T-cell (primary cell): ENCODE results near the gene CAMK2D. TPM values are rescaled to one million over a fixed set of nuclear protein-coding genes. Genes with fewer than 3 reads are reported as not detected.

ENCODE experiments used
- ATAC-seq, 4 experiments: fragments of 200-7000 bp in 3 of 4; fragments of 150-1000 bp in 1 of 4; cut with Tn5 transposase; replicated peaks in 1 of 4; 1 replicate in 3 of 4; 2 replicates in 1 of 4; pipeline ENCODE4 v1.10.0; 2021; ENCODE audit warnings: moderate library complexity in 3 of 4, mild to moderate bottlenecking in 2 of 4, moderate number of reproducible peaks in 1 of 4
- CTCF ChIA-PET, 2 donors: fragments of 300-600 bp; sonication (Branson Sonifier 250); formaldehyde crosslinking; loops; one replicate each; lab custom pipeline; 2022; ENCODE audit warnings: antibody characterized with exemption in 2 of 2; lab: Charles Lee
- POLR2A ChIA-PET, 2 donors: fragments of 300-600 bp; sonication (Branson Sonifier 250); formaldehyde crosslinking; loops; one replicate each; lab custom pipeline; 2022; ENCODE audit warnings: antibody characterized with exemption in 2 of 2; lab: Charles Lee
- DNase-seq, 35 experiments: peaks; one replicate each; pipeline versions ENCODE4 v3.0.0 to v3.0.0-alpha.2; 2013 to 2023
- H3K27ac ChIP-seq: one replicate; pipeline ENCODE4 v1.5.1; 2013; ENCODE audit warnings: low read length
- H3K27me3 ChIP-seq, 2 experiments: replicated peaks in 1 of 2; 1 replicate in 1 of 2; 2 replicates in 1 of 2; pipeline versions ENCODE4 v1.6.1 to v1.7.0; 2013; ENCODE audit warnings: low read length in 1 of 2, mixed read lengths in 1 of 2; ENCODE audit not compliant: control insufficient read depth in 2 of 2, insufficient read depth in 2 of 2; ENCODE audit errors: extremely low read depth in 1 of 2
- H3K36me3 ChIP-seq, 2 donors: 1 replicate in 1 of 2; 2 replicates in 1 of 2; pipeline versions ENCODE4 v1.6.1 to v1.7.0; 2013; ENCODE audit warnings: low read length in 1 of 2; ENCODE audit not compliant: control insufficient read depth in 2 of 2, insufficient read depth in 1 of 2; ENCODE audit errors: extremely low read depth in 1 of 2
- H3K4me1 ChIP-seq, 2 experiments: 1 replicate in 1 of 2; 2 replicates in 1 of 2; pipeline versions ENCODE4 v1.6.1 to v1.7.0; 2013; ENCODE audit warnings: low read length in 2 of 2, mixed read lengths in 1 of 2; ENCODE audit not compliant: insufficient read depth in 2 of 2, control insufficient read depth in 1 of 2; ENCODE audit errors: extremely low read depth in 1 of 2
- H3K4me3 ChIP-seq, 2 donors: 1 replicate in 1 of 2; 2 replicates in 1 of 2; pipeline versions ENCODE4 v1.5.1 to v1.7.0; 2013; ENCODE audit warnings: mild to moderate bottlenecking in 2 of 2, low read length in 1 of 2, moderate library complexity in 1 of 2; ENCODE audit not compliant: control insufficient read depth in 1 of 2; ENCODE audit errors: extremely low read depth in 1 of 2
- H3K9me3 ChIP-seq: 2 replicates; pipeline ENCODE4 v1.7.0; 2013
- H3K27ac Mint-ChIP-seq, 2 donors: one replicate each; pipeline ENCODE4 v1.8.0; 2020 to 2021; ENCODE audit warnings: mild to moderate bottlenecking in 2 of 2, mixed read lengths in 2 of 2
- H3K27me3 Mint-ChIP-seq, 2 donors: one replicate each; pipeline ENCODE4 v1.8.0; 2021 to 2022; ENCODE audit warnings: mixed read lengths in 2 of 2
- H3K36me3 Mint-ChIP-seq: one replicate; pipeline ENCODE4 v1.8.0; 2021; ENCODE audit warnings: mixed read lengths
- H3K4me1 Mint-ChIP-seq, 3 donors: one replicate each; pipeline ENCODE4 v1.8.0; 2020 to 2022; ENCODE audit warnings: mixed read lengths in 3 of 3, mild to moderate bottlenecking in 1 of 3
- H3K4me3 Mint-ChIP-seq, 3 donors: one replicate each; pipeline ENCODE4 v1.8.0; 2020 to 2022; ENCODE audit warnings: mild to moderate bottlenecking in 3 of 3, mixed read lengths in 3 of 3, moderate library complexity in 3 of 3
- H3K9me3 Mint-ChIP-seq, 3 donors: one replicate each; pipeline ENCODE4 v1.8.0; 2020 to 2022; ENCODE audit warnings: mixed read lengths in 3 of 3
- WGBS: methylation state at CpG from one replicate; pipeline ENCODE4 v1.1.5; 2013; ENCODE audit warnings: missing lambda C conversion rate; ENCODE audit not compliant: insufficient coverage; 5-methylcytosine and 5-hydroxymethylcytosine counted together
- total RNA-seq, 35 experiments: library from RNA in 6 of 35; stranded (reverse) in 6 of 35; fragments of 120-200 nt in 1 of 35; gene quantifications; one replicate each; pipeline versions ENCODE4 v1.2.1 to v1.2.4 and lab custom pipeline; 2013 to 2026

CAMK2D gene
- total RNA-seq, 5 donors from 2014 or later (not counting 1 experiment from before 2014, with no cell fraction given): 30.9 to 36.2 (median 35.4) TPM

DNA sequence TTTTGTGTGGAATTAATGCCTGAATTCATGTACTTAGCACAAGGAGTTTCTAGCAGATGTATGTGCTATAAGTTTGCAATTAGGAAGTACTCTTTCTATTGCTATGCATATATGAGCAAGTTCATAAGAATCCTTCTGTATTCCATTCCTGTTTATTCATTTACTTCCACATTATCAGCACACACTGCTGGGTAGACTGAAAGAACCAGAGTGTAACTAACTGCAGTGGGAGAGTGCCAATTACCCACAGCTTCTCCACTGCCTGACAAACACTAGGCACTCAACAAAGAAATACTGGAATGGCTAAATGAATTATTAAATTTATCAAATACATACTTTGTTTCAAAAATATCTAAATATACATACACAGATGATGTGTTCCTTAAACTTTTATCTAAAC is 219.6 kb downstream of the CAMK2D start:
- Mint-ChIP-seq H3K36me3 (peaks cover 26% of the 10 kb centered on the region), H3K4me3 (no peak overlapping the region), H3K4me1 (no peaks in the 10 kb centered on the region), H3K27me3 (no peaks in the 10 kb centered on the region), H3K9me3 (no peaks in the 10 kb centered on the region), H3K27ac (no peak overlapping the region)
- H3K27me3 ChIP-seq: no peaks in the 10 kb centered on the region
- no peak for ATAC-seq
- DNase-seq: no peak
- H3K4me3 ChIP-seq: no peak overlapping the region
- ChIA-PET POLR2A (no interaction called here), CTCF (interaction anchor here (0.5 to 1.3 kb wide), 3 partner anchors 9 to 143 kb away, joined by 3 read pairs; no protein-coding TSS in a partner anchor)
- no peaks in the 10 kb centered on the region for H3K36me3 ChIP-seq
- H3K4me1 ChIP-seq: no peaks in the 10 kb centered on the region
- H3K27ac ChIP-seq: no peak overlapping the region
- H3K9me3 ChIP-seq: no peaks in the 10 kb centered on the region

DNA sequence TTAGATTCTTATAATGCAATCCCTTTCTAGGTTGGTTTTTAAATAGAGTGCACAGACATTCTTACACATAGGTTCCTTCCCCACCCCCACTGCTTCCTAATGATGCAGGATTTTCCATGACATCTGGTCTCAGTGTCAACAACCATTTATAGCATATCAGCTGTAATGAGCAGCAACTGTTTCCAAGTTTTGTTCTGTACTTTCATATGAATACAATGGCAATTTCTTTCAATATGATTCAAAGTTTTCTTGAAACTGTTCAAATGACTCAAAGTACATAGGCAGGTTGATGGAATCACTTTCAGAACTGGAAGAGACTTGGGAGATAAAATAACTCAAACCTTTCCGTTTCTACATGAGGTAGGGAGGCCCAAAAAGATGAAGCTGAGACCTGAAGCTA is 220.7 kb downstream of the CAMK2D start:
- no peak for DNase-seq
- CTCF ChIA-PET: interaction anchor here in 1 of 2 donors (1.3 kb wide), 1 partner anchor 10 kb away, joined by 3 read pairs; no protein-coding TSS in a partner anchor
- no CpG with 5 or more reads among the region's 1 CpG for WGBS
- POLR2A ChIA-PET: no interaction called here
- Histone ChIP-seq H3K4me3 (no peak overlapping the region), H3K9me3 (no peaks in the 10 kb centered on the region), H3K27ac (no peak overlapping the region), H3K4me1 (no peaks in the 10 kb centered on the region), H3K36me3 (no peaks in the 10 kb centered on the region), H3K27me3 (no peaks in the 10 kb centered on the region)
- no peaks in the 10 kb centered on the region for H3K27me3 Mint-ChIP-seq
- peaks cover 31% of the 10 kb centered on the region for H3K36me3 Mint-ChIP-seq
- no peaks in the 10 kb centered on the region for H3K4me1 Mint-ChIP-seq
- ATAC-seq: no peak
- H3K27ac Mint-ChIP-seq: no peak overlapping the region
- no peaks in the 10 kb centered on the region for H3K9me3 Mint-ChIP-seq
- no peak overlapping the region for H3K4me3 Mint-ChIP-seq

DNA sequence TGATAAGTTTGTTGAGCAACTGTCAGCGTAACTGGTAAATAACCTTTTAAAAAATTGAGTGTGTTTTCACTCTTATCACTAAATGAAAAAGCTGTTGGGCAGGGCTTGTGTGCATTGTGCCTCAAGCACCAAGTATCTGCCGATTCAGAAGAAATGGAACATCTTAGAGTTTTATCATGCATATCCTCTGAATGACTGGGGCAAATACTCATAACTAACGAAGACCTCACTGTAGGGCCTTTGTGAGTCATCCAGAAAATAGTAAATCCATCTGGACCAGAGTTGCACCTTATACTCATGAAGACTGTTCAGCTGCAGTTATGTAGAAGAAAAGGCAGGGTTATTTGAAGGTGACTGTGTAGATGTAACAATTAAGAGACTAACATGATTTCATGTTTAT is 222.1 kb downstream of the CAMK2D start:
- H3K9me3 ChIP-seq: no peaks in the 10 kb centered on the region
- no peaks in the 10 kb centered on the region for H3K36me3 ChIP-seq
- no peaks in the 10 kb centered on the region for H3K4me1 ChIP-seq
- no peak for DNase-seq
- ChIA-PET CTCF (no interaction called here), POLR2A (interaction anchor here in 1 of 2 donors (0.7 kb wide), 1 partner anchor 204 kb away, joined by 3 read pairs; no protein-coding TSS in a partner anchor)
- WGBS: 14% methylated on average over 1 of the region's 3 CpGs
- no peaks in the 10 kb centered on the region for H3K4me1 Mint-ChIP-seq
- H3K27me3 Mint-ChIP-seq: no peaks in the 10 kb centered on the region
- no peak for ATAC-seq
- H3K9me3 Mint-ChIP-seq: no peaks in the 10 kb centered on the region
- no peak overlapping the region for H3K4me3 Mint-ChIP-seq
- peaks cover 40% of the 10 kb centered on the region for H3K36me3 Mint-ChIP-seq
- no peak overlapping the region for H3K4me3 ChIP-seq
- no peak overlapping the region for H3K27ac ChIP-seq
- H3K27me3 ChIP-seq: no peaks in the 10 kb centered on the region
- H3K27ac Mint-ChIP-seq: no peak overlapping the region

DNA sequence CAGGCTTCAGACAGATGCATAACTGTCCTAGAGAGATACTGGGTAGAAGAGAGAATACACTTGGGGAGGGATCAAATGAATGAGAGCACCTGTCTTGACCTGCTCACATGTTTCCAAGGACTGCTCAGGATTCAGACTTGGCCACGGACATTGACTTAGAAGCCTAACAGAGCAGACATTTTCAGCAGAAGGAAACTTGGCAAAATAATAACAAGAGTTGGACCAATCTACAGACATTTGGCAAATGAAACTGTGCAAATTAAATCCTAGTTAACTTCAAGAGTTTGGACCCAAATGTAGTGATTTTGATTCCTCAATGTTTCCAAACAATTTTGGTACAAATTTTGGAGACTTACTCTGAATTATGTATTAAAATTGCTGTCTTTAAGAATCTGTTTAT is 223.9 kb downstream of the CAMK2D start:
- H3K9me3 Mint-ChIP-seq: no peaks in the 10 kb centered on the region
- no peaks in the 10 kb centered on the region for H3K27me3 Mint-ChIP-seq
- WGBS: 100% methylated on average over 1 of the region's 1 CpG
- no peak overlapping the region for H3K4me3 Mint-ChIP-seq
- no peaks in the 10 kb centered on the region for H3K9me3 ChIP-seq
- ATAC-seq (no peak), DNase-seq (no peak)
- no peaks in the 10 kb centered on the region for H3K27me3 ChIP-seq
- no peaks in the 10 kb centered on the region for H3K36me3 ChIP-seq
- CTCF ChIA-PET: no interaction called here
- H3K36me3 Mint-ChIP-seq: peaks cover 39% of the 10 kb centered on the region
- H3K4me3 ChIP-seq: no peak overlapping the region
- POLR2A ChIA-PET: no interaction called here
- no peaks in the 10 kb centered on the region for H3K4me1 ChIP-seq
- H3K27ac ChIP-seq: no peak overlapping the region
- H3K27ac Mint-ChIP-seq: no peak overlapping the region
- no peaks in the 10 kb centered on the region for H3K4me1 Mint-ChIP-seq

DNA sequence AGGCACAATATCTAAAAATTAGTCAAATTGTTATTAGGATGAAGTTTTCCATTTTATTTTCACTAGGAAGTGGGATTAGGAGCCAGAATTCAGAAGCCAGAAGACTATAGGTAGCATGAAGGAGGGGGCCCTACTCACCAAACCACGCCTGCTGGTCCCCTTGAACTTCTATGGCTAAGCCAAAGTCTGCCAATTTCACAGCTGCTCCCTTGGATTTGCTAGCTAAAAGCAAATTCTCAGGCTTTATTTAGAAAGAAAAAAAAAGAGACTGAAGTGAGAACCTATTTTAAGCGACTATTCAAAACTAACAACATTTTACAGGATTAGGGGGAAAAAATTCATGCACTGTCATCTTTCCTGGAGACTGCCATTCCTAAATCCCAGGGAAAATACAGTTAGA is 224.3 kb downstream of the CAMK2D start:
- Histone ChIP-seq H3K4me3 (no peak overlapping the region), H3K27me3 (no peaks in the 10 kb centered on the region), H3K9me3 (no peaks in the 10 kb centered on the region), H3K36me3 (no peaks in the 10 kb centered on the region), H3K4me1 (no peaks in the 10 kb centered on the region), H3K27ac (no peak overlapping the region)
- no CpG with 5 or more reads among the region's 2 CpGs for WGBS
- CTCF ChIA-PET: no interaction called here
- Mint-ChIP-seq H3K4me1 (no peaks in the 10 kb centered on the region), H3K27me3 (no peaks in the 10 kb centered on the region), H3K4me3 (no peak overlapping the region), H3K9me3 (no peaks in the 10 kb centered on the region), H3K36me3 (peaks cover 41% of the 10 kb centered on the region), H3K27ac (no peak overlapping the region)
- DNase-seq: no peak
- ATAC-seq: no peak
- POLR2A ChIA-PET: no interaction called here

DNA sequence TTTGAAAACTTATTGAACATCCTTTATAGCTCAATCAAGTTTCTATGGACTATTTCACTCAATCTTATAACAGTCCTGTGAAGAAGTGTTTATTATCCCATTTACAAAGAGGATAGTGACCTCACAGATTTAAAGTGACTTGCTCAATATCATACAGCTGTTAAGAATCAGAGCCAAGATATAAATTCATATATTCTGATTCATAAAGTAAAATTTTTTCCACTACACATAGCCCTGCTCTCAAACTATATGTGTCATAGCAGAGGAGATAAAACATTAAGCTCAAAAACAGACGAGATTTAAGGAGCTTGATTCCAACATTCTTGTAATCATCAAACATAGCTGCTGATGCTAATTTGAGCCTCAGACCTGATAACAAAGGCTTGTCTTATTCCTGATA is 226.8 kb downstream of the CAMK2D start:
- Histone ChIP-seq H3K27ac (no peak overlapping the region), H3K4me3 (no peak overlapping the region), H3K27me3 (no peaks in the 10 kb centered on the region), H3K36me3 (peaks cover 0 to 13% of the 10 kb centered on the region in 2 donors), H3K4me1 (no peaks in the 10 kb centered on the region), H3K9me3 (no peaks in the 10 kb centered on the region)
- Mint-ChIP-seq H3K27ac (no peak overlapping the region), H3K9me3 (no peaks in the 10 kb centered on the region), H3K36me3 (peaks cover 53% of the 10 kb centered on the region), H3K4me3 (no peak overlapping the region), H3K27me3 (no peaks in the 10 kb centered on the region), H3K4me1 (no peaks in the 10 kb centered on the region)
- DNase-seq: no peak
- 100% methylated on average over 1 of the region's 1 CpG for whole genome bisulfite sequencing
- POLR2A ChIA-PET: no interaction called here
- no peak for ATAC-seq
- CTCF ChIA-PET: interaction anchor here in 1 of 2 donors (0.6 to 1.5 kb wide), 3 partner anchors 13 to 376 kb away, joined by 3 to 6 read pairs (median 3); no protein-coding TSS in a partner anchor

DNA sequence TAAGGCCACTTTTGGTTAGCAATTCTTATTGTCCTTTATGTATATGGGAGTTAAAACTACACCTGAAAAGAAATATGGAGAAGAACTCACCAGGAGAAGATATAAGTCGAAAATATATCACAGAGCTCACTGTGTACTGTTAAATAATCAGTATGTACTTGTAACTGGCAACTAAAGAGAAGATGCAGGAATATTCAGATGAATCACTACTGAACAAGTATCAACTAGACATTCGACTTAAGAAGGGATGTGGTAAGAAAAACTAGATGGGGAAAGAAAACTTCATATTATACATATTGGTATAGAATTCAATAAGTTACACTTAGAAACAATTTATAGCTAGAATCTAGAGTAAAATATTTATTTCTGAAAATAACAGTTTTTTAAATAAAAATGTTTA is 230.0 kb downstream of the CAMK2D start:
- Histone ChIP-seq H3K4me1 (no peaks in the 10 kb centered on the region), H3K36me3 (peaks cover 0 to 30% of the 10 kb centered on the region in 2 donors), H3K4me3 (no peak overlapping the region), H3K9me3 (no peaks in the 10 kb centered on the region), H3K27ac (no peak overlapping the region), H3K27me3 (no peaks in the 10 kb centered on the region)
- ChIA-PET CTCF (no interaction called here), POLR2A (interaction anchor here in 1 of 2 donors (0.6 kb wide), 1 partner anchor 110 kb away, joined by 3 read pairs; no protein-coding TSS in a partner anchor)
- H3K4me1 Mint-ChIP-seq: no peaks in the 10 kb centered on the region
- H3K27ac Mint-ChIP-seq: no peak overlapping the region
- ATAC-seq: no peak
- DNase-seq: no peak
- peaks cover 53% of the 10 kb centered on the region for H3K36me3 Mint-ChIP-seq
- no peak overlapping the region for H3K4me3 Mint-ChIP-seq
- no peaks in the 10 kb centered on the region for H3K27me3 Mint-ChIP-seq
- H3K9me3 Mint-ChIP-seq: no peaks in the 10 kb centered on the region
- WGBS: 100% methylated on average over 1 of the region's 2 CpGs
